GM12872 (cell line): ENCODE data around the gene CARS1.

Experiments used
- CTCF ChIP-seq: IDR thresholded peaks from 3 replicates; pipeline ENCODE4 v1.5.1; 2011; ENCODE audit warnings: low read depth, mild to moderate bottlenecking, low read length, moderate library complexity; ENCODE audit not compliant: insufficient read depth

The CARS1 gene

GRCh38 chr11:3043315-3043871, 13.8 kb downstream of the CARS1 start:
- no peak for TF ChIP-seq CTCF

- no peak for TF ChIP-seq CTCF
These were observed 14.5 kb downstream of the CARS1 start for GRCh38 chr11:3042496-3043314.

GRCh38 chr11:3041699-3042441, 15.4 kb downstream of the CARS1 start:
- no peak for TF ChIP-seq CTCF

GRCh38 chr11:3040881-3041280, 16.3 kb downstream of the CARS1 start:
- TF ChIP-seq CTCF, result no peak

GRCh38 chr11:3037945-3038271, 19.3 kb downstream of the CARS1 start:
- no peak for TF ChIP-seq CTCF

GRCh38 chr11:3037040-3037944, 19.9 kb downstream of the CARS1 start:
- peak; percentile 81 for TF ChIP-seq CTCF
